Esophagus muscularis mucosa (tissue), 4 donors: ENCODE results near the gene PRODH. TPM values are rescaled to one million over a fixed set of nuclear protein-coding genes. Genes with fewer than 3 reads are reported as not detected.

ENCODE experiments used
- DNase-seq: peaks from one replicate; pipeline ENCODE4 v3.0.0-alpha.2; 2017; ENCODE audit errors: extremely low spot score
- H3K27ac ChIP-seq, 4 donors: fragments of 200-600 bp; sonication (generic); replicated peaks in 1 of 4; 1 replicate in 3 of 4; 2 replicates in 1 of 4; pipeline ENCODE4 v1.5.1; 2016 to 2019; ENCODE audit warnings: mild to moderate bottlenecking in 1 of 4
- H3K27me3 ChIP-seq, 4 donors: fragments of 200-600 bp; sonication (generic); one replicate each; pipeline versions ENCODE4 v1.5.1 to v1.6.0; 2016 to 2019
- H3K36me3 ChIP-seq, 4 donors: fragments of 200-600 bp; sonication (generic); one replicate each; pipeline ENCODE4 v1.5.1; 2016 to 2019
- H3K4me1 ChIP-seq, 4 donors: fragments of 200-600 bp; sonication (generic); one replicate each; pipeline ENCODE4 v1.5.1; 2016 to 2019
- H3K4me3 ChIP-seq, 4 donors: fragments of 200-600 bp; sonication (generic); 1 replicate in 2 of 4; 2 replicates in 2 of 4; pipeline ENCODE4 v1.5.1; 2016 to 2019; ENCODE audit warnings: mild to moderate bottlenecking in 4 of 4, moderate library complexity in 1 of 4
- H3K9me3 ChIP-seq, 4 donors: fragments of 200-600 bp; sonication (generic); 1 replicate in 3 of 4; 2 replicates in 1 of 4; pipeline ENCODE4 v1.5.1; 2016 to 2019
- CTCF ChIP-seq, 3 experiments: fragments of 200-600 bp in 2 of 3; fragments of 450-650 bp in 1 of 3; sonication (generic) in 2 of 3; IDR thresholded peaks; one replicate each; pipeline ENCODE4 v1.5.1; 2017 to 2019; ENCODE audit warnings: antibody characterized with exemption in 3 of 3, mild to moderate bottlenecking in 2 of 3, moderate library complexity in 1 of 3
- EP300 ChIP-seq: sonication (generic); formaldehyde crosslinking; IDR thresholded peaks from one replicate; pipeline ENCODE4 v1.6.1; 2017; ENCODE audit warnings: antibody characterized with exemption
- POLR2A ChIP-seq: fragments of 450-650 bp; IDR thresholded peaks from one replicate; pipeline ENCODE4 v1.6.1; 2017; ENCODE audit warnings: antibody characterized with exemption, moderate library complexity, mild to moderate bottlenecking, low read depth
- POLR2AphosphoS5 ChIP-seq, 2 donors: sonication (generic); formaldehyde crosslinking; IDR thresholded peaks; one replicate each; pipeline ENCODE4 v1.6.1; 2017; ENCODE audit warnings: antibody characterized with exemption in 2 of 2
- WGBS: methylation state at CpG from one replicate; pipeline ENCODE4 v1.1.5; 2018; 5-methylcytosine and 5-hydroxymethylcytosine counted together
- intact Hi-C: fragments of 100-400 bp; cut with DNase I; formaldehyde crosslinking; loops from one replicate; pipeline ENCODE4 v1.15.1; 2023
- total RNA-seq, 4 donors: library from RNA; depleted of rRNA; stranded (reverse); fragments of >200 nt; gene quantifications; one replicate each; pipeline versions ENCODE4 v1.1.0 to v1.2.1, GENCODE V29; 2016

PRODH gene
- total RNA-seq, 4 donors from 2014 or later: 1.4 to 7.2 (median 3.9) TPM

- DNase-seq: no peak
- 60% methylated on average over 1 of the region's 1 CpG for WGBS
- Histone ChIP-seq H3K4me1 (no peaks in the 10 kb centered on the region), H3K27me3 (no peaks in the 10 kb centered on the region), H3K9me3 (peaks cover 0 to 15% (median 5%) of the 10 kb centered on the region in 4 donors), H3K36me3 (no peaks in the 10 kb centered on the region), H3K4me3 (no peak overlapping the region), H3K27ac (no peak overlapping the region)
- intact Hi-C loops: no loop called here
- no peak for TF ChIP-seq EP300
- no peak for TF ChIP-seq CTCF (IDR thresholded peaks at IDR 0.05)
- no peak for TF ChIP-seq POLR2AphosphoS5 (IDR thresholded peaks at IDR 0.05)
- no peak for TF ChIP-seq POLR2A
Measured at GRCh38 chr22:18979957-18980356, 43.9 kb upstream of the PRODH start.

GRCh38 chr22:18978506-18978905 is 42.4 kb upstream of the PRODH start:
- no peak for TF ChIP-seq EP300
- TF ChIP-seq CTCF (IDR thresholded peaks at IDR 0.05): no peak
- no peak for TF ChIP-seq POLR2A
- no peak for TF ChIP-seq POLR2AphosphoS5 (IDR thresholded peaks at IDR 0.05)
- DNase-seq: no peak
- WGBS: 85% methylated on average over 7 of the region's 9 CpGs
- intact Hi-C loops: no loop called here
- Histone ChIP-seq H3K27me3 (no peaks in the 10 kb centered on the region), H3K4me3 (no peak overlapping the region), H3K36me3 (no peaks in the 10 kb centered on the region), H3K4me1 (no peaks in the 10 kb centered on the region), H3K9me3 (peaks cover 0 to 15% (median 5%) of the 10 kb centered on the region in 4 donors), H3K27ac (no peak overlapping the region)

DNA sequence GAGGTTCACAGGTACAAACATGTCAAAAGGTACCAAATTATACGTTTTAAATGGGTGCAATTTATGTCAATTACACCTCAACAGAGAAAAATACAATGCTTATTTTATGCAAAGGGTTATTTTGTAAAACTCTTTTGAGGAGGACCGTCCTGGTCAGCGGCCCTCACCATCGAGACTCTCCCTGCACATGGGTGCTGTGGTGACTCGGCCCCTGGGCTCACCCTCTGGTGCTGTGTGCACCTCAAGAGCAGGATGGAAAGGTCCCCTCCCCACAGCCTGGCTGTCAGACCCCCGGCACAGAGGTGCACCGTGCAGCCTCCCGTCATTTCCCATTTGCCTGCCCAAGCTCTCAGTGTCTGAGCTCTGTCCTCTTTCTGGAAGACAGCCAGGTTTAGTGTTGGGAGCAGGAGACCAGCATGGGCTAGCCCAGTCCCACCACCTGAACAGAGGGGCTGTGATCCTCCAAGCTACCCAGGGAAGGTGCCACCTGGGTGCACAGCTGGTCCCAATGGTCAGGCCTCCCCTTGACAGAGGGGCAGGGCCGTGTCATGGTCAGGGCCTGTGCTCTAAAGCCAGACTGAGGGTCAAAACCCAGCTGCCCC is 41.8 kb upstream of the PRODH start:
- intact Hi-C loops: no loop called here
- Histone ChIP-seq H3K27ac (no peak overlapping the region), H3K4me1 (no peaks in the 10 kb centered on the region), H3K27me3 (no peaks in the 10 kb centered on the region), H3K4me3 (no peak overlapping the region), H3K36me3 (no peaks in the 10 kb centered on the region), H3K9me3 (peaks cover 0 to 15% (median 5%) of the 10 kb centered on the region in 4 donors)
- TF ChIP-seq POLR2A: no peak
- no peak for TF ChIP-seq CTCF (IDR thresholded peaks at IDR 0.05)
- TF ChIP-seq EP300: no peak
- no peak for TF ChIP-seq POLR2AphosphoS5 (IDR thresholded peaks at IDR 0.05)
- WGBS: 88% methylated on average over 9 of the region's 9 CpGs
- DNase-seq: no peak

GRCh38 chr22:18976197-18976751 is 40.2 kb upstream of the PRODH start:
- no peak for DNase-seq
- H3K4me1 ChIP-seq: peaks cover 0 to 1% (median under 1%) of the 10 kb centered on the region in 4 donors
- H3K36me3 ChIP-seq: no peaks in the 10 kb centered on the region
- no peak overlapping the region for H3K27ac ChIP-seq
- intact Hi-C loops: no loop called here
- H3K27me3 ChIP-seq: peaks cover 0 to 10% (median 0%) of the 10 kb centered on the region in 4 donors
- H3K9me3 ChIP-seq: peaks cover 0 to 14% (median 5%) of the 10 kb centered on the region in 4 donors
- no peak overlapping the region for H3K4me3 ChIP-seq
- no peak for TF ChIP-seq POLR2A
- TF ChIP-seq POLR2AphosphoS5 (IDR thresholded peaks at IDR 0.05): no peak
- 65% methylated on average over 6 of the region's 10 CpGs for WGBS

DNA sequence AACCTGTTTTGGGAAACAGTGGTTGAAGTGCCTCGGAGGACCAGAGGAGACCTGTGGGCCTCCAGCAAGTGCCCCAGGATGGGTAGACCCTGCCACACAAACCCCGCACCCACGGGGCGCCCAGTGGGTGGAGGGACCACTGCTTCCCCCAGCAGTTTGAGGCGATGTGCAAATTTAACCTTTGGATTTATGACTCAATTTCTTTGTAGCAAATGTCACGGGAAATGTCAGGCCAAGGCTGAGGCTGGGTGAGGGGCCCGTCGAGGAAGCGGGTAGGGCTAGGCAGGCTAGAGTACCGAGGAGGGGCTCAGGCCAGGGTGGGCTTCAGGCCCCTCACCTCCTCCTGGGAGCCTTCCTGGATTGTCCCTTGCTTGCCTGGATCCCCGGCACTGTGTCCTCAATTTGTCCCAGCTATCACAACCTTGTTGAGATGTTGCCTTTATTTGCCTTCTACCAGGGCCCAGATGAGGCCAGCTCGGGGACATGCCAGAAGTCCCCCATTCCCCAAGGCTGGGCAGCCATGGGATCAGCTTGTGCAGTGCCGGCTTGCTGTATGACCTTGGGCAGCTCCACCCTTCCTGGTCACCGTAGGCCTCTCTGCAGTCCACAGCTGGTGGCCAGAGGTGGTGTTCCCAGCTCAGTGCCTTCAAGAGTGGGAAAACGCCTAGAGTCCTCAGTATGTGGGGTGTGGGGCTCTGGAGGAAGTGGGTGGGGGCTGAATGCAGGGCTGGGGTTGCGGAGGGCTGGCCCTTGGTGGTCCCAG is 39.5 kb upstream of the PRODH start:
- WGBS: 74% methylated on average over 10 of the region's 16 CpGs
- intact Hi-C loops: no loop called here
- peaks cover 0 to 8% (median 6%) of the 10 kb centered on the region in 4 donors for H3K4me1 ChIP-seq
- H3K9me3 ChIP-seq: peaks cover 0 to 7% (median 2%) of the 10 kb centered on the region in 4 donors
- no peak for TF ChIP-seq CTCF (IDR thresholded peaks at IDR 0.05)
- no peak for TF ChIP-seq EP300
- no peak for TF ChIP-seq POLR2A
- TF ChIP-seq POLR2AphosphoS5 (IDR thresholded peaks at IDR 0.05): no peak
- H3K36me3 ChIP-seq: no peaks in the 10 kb centered on the region
- no peak overlapping the region for H3K27ac ChIP-seq
- no peak overlapping the region for H3K4me3 ChIP-seq
- DNase-seq: no peak
- peaks cover 0 to 16% (median 6%) of the 10 kb centered on the region in 4 donors for H3K27me3 ChIP-seq
